GM18499 (cell line): ENCODE measurements around the gene TAF11L11.
"Not testable (repeated sequence)": the region's sequence is repeated elsewhere in the genome, so short reads cannot be mapped to it uniquely, and the experiment has no call there.

Experiments
- ATAC-seq: cut with Tn5 transposase; IDR thresholded peaks from one replicate; pipeline ENCODE4 v1.9.1; 2021; ENCODE audit warnings: moderate number of reproducible peaks; ENCODE audit not compliant: insufficient read depth, unreplicated experiment

The TAF11L11 gene

DNA sequence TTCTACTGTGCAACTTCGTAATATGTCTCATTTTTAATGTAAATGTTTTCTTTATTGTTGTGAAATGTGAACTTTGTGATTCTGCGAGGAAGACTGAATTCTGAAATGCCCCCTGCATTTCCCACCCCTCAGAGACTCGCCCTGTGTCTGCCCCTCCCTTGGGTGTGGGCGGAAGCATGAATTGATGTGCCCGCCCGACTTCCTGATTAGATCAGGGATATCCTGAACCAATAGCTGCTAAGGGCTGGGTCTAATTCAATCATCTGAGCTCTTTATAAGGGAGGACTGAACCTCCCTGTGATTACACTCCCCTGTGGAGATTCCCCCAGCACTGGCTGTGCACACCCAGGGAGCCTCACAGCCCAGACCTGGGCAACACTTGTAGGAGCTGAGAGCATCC lies at the start of gene TAF11L11:
Gene TAF11L11, plus strand, starts transcription at position 304 of the 400 bp plus-strand sequence.
- not testable (repeated sequence) for ATAC-seq

DNA sequence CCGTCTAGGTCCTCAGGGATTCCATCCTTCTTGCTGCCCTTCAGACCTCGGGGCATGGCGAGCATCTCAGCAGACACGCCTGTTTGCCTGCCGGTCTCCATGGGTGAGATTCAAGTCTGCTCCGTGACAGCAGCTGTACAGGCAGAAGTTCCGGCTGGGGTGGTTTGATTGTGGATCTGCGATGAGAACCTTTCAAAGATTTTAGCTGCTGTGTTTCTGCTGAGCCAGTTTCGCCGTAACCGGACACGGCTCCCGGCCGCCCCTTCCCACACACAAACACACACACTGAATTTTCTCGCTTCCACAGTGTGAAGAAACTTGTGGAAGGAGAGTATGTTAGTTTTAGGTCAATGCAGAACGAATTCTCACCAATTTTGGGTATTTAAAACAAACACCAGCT lies 18.3 kb upstream of the TAF11L11 start, which contains the start of gene TAF11L7:
Gene TAF11L7, minus strand, starts transcription at position 101 of the 400 bp plus-strand sequence.
- ATAC-seq: not testable (repeated sequence)

DNA sequence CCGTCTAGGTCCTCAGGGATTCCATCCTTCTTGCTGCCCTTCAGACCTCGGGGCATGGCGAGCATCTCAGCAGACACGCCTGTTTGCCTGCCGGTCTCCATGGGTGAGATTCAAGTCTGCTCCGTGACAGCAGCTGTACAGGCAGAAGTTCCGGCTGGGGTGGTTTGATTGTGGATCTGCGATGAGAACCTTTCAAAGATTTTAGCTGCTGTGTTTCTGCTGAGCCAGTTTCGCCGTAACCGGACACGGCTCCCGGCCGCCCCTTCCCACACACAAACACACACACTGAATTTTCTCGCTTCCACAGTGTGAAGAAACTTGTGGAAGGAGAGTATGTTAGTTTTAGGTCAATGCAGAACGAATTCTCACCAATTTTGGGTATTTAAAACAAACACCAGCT lies 13.1 kb upstream of the TAF11L11 start, which contains the start of gene TAF11L8:
Gene TAF11L8, minus strand, starts transcription at position 101 of the 400 bp plus-strand sequence.
- ATAC-seq: not testable (repeated sequence)

DNA sequence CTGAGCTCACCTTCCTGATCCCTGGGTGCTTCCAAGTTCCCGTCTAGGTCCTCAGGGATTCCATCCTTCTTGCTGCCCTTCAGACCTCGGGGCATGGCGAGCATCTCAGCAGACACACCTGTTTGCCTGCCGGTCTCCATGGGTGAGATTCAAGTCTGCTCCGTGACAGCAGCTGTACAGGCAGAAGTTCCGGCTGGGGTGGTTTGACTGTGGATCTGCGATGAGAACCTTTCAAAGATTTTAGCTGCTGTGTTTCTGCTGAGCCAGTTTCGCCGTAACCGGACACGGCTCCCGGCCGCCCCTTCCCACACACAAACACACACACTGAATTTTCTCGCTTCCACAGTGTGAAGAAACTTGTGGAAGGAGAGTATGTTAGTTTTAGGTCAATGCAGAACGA lies 9.7 kb upstream of the TAF11L11 start, which contains the start of gene TAF11L9:
Gene TAF11L9, minus strand, starts transcription at position 140 of the 400 bp plus-strand sequence.
- not testable (repeated sequence) for ATAC-seq

DNA sequence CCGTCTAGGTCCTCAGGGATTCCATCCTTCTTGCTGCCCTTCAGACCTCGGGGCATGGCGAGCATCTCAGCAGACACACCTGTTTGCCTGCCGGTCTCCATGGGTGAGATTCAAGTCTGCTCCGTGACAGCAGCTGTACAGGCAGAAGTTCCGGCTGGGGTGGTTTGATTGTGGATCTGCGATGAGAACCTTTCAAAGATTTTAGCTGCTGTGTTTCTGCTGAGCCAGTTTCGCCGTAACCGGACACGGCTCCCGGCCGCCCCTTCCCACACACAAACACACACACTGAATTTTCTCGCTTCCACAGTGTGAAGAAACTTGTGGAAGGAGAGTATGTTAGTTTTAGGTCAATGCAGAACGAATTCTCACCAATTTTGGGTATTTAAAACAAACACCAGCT lies 6.3 kb upstream of the TAF11L11 start, which contains the start of gene TAF11L10:
Gene TAF11L10, minus strand, starts transcription at position 101 of the 400 bp plus-strand sequence.
- not testable (repeated sequence) for ATAC-seq

DNA sequence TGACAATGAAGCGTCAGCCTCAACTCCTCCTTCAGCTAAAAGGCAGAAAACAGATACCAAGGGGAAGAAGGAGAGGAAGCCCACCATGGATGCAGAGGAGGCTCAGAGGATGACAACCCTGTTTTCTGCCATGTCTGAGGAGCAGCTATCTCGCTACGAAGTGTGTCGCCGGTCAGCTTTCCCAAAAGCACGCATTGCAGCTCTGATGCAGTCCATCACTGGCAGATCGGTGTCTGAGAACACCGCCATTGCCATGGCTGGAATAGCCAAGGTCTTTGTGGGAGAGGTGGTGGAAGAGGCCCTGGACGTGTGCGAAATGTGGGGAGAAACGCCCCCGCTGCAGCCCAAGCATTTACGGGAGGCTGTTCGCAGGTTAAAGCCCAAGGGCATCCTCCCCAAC lies 968 bp downstream of the TAF11L11 start:
- ATAC-seq: no peak

DNA sequence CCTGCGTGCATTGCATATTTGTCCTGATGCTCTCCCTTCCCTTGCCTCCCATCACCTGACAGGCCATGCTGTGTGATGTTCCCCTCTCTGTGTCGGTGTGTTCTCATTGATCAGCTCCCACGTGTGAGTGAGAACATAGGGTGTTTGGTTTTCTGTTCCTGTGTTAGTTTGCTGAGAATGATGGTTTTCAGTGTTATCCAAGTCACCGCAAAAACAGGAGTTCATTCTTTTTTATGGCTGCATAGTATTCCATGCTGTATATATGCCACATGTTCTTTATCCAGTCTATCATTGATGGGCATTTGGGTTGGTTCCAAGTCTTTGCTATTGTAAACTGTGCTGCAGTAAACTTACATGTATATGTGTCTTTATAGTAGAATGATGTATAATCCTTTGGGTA lies 3.5 kb downstream of the TAF11L11 start:
- ATAC-seq: not testable (repeated sequence)

DNA sequence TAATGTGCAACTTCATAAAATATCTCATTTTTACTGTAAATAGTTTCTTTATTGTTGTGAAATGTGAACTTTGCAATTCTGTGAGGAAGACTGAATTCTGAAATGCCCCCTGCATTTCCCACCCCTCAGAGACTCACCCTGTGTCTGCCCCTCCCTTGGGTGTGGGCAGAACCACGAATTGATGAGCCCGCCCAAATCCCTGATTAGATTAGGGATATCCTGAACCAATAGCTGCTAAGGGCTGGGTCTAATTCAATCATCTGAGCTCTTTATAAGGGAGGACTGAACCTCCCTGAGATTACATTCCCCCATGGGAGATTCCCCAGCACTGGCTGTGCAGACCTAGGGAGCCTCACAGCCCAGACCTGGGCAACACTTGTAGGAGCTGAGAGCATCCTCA lies 6.1 kb downstream of the TAF11L11 start, which contains the start of gene TAF11L12:
Gene TAF11L12, plus strand, starts transcription at position 301 of the 400 bp plus-strand sequence.
- ATAC-seq: not testable (repeated sequence)

DNA sequence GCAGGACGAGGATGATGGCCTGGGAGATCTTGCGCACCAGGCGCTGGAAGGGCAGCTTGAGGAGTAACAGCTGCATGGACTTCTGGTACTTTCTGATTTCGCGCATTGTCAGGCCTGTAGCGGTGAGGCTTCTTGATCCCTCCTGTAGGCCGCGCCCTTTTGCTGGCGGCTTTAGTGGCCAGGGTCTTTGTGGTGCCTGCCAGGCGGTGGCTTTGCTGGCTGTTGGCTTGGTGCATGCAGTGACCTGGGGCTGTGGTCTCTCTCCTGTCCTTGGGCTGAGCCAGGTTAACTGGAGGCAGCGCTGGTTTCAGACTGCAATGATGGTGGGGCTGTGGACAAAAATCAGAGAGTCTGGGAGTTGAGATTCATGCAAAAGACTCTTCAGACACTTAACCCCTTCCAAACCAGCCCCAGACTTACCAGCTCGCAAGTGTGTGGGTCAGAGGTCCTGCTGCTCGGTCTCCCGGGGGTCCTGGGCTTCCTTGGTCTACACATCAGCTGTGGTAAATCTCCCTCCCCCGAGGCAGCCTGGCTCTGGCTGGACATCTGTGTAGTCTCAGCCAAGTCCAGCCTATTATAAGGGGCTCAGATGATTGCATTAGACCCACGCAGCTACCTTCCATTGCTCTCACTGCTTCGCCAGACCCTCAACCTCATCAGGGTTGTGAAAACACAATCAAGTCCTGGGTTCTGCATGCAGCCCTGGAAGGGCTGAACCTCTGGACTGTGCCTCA lies 11.1 kb downstream of the TAF11L11 start:
- ATAC-seq: no peak

DNA sequence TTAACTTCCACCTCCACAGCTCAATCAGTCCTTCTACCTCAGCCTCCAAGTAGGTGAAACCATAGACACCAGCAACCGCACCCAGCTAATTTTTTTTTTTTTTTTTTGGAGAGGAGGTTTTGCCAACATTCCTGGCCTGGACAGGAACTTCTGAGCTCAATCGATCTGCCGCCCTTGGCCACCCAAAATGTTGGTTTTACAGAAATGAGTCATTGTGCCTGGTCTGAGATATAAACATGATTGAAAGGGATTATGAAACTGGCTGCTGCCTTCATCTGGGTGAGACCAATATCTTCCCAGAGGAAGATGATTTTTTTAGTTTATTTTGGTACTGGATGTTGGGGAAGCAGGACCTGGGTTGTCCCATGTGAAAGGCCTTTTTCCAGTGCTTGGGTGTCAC lies 15.4 kb downstream of the TAF11L11 start:
- ATAC-seq: no peak

DNA sequence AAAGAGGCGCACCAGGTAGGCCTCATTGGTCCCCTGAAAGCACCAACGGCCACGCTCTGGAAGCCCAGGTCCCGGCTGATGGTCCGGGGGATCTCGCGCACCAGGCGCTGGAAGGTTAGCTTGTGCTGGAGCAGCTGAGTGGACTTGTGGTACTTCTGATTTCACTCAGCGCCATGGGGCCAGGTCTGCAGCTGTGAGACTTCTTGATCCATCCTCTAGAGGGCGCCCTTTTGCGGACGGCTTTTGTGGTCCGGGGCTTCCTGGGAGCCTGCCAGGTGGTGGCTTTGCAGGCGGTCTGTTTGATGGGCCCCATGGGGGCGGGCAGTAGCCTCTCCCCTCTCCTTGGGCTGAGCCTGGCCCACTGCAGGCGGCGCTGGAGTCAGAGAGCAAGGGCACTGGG lies 16.6 kb downstream of the TAF11L11 start:
- no peak for ATAC-seq

DNA sequence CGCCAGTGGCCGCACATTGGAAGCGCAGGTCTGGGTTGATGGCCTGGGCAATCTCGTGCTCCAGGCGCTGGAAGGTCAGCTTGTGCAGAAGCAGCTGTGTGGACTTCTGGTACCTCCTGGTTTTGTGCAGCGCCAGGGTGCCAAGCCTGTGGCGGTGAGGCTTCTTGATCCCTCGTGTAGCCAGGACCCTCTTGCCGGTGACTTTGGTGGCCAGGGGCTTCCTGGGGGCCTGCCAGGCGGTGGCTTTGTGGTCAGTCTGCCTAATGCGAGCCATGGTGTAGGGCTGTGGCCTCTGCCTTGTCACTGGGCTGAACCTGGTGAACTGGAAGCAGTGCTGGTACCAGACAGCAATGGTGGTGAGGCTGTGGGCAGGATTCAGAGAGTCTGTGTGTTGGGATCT lies 21.7 kb downstream of the TAF11L11 start:
- ATAC-seq: no peak

DNA sequence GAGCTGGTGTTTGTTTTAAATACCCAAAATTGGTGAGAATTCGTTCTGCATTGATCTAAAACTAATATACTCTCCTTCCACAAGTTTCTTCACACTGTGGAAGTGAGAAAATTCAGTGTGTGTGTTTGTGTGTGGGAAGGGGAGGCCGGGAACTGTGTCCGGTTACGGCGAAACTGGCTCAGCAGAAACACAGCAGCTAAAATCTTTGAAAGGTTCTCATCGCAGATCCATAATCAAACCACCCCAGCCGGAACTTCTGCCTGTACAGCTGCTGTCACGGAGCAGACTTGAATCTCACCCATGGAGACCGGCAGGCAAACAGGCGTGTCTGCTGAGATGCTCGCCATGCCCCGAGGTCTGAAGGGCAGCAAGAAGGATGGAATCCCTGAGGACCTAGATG lies 27.8 kb downstream of the TAF11L11 start, which contains the start of gene TAF11L13:
Gene TAF11L13, plus strand, starts transcription at position 301 of the 400 bp plus-strand sequence.
- not testable (repeated sequence) for ATAC-seq

DNA sequence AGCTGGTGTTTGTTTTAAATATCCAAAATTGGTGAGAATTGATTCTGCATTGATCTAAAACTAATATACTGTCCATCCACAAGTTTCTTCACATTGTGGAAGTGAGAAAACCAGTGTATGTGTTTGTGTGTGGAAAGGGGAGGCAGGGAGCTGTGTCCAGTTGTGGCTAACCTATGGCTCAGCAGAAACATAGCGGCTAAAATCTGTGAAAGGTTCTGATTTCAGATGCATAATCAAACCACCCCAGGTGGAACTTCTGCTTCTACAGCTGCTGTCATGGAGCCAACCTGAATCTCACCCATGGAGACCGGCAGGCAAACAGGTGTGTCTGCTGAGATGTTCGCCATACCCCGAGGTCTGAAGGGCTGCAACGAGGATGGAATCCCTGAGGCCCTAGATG lies 30.2 kb downstream of the TAF11L11 start, which contains the start of gene TAF11L14:
Gene TAF11L14, plus strand, starts transcription at position 301 of the 400 bp plus-strand sequence.
- no peak for ATAC-seq

DNA sequence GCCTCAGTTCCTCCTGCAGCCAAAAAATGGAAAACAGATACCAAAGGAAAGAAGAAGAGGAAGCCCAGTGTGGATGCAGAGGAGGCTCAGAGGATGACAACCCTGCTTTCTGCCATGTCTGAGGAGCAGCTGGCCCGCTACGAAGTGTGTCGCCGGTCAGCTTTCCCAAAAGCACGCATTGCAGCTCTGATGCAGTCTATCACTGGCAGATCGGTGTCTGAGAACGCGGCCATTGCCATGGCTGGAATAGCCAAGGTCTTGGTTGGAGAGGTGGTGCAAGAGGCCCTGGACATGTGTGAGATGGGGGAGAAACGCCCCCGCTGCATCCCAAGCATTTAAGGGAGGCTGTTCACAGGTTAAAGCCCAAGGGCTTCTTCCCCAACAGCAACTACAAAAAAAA lies 45.2 kb downstream of the TAF11L11 start:
- ATAC-seq: not testable (repeated sequence)

DNA sequence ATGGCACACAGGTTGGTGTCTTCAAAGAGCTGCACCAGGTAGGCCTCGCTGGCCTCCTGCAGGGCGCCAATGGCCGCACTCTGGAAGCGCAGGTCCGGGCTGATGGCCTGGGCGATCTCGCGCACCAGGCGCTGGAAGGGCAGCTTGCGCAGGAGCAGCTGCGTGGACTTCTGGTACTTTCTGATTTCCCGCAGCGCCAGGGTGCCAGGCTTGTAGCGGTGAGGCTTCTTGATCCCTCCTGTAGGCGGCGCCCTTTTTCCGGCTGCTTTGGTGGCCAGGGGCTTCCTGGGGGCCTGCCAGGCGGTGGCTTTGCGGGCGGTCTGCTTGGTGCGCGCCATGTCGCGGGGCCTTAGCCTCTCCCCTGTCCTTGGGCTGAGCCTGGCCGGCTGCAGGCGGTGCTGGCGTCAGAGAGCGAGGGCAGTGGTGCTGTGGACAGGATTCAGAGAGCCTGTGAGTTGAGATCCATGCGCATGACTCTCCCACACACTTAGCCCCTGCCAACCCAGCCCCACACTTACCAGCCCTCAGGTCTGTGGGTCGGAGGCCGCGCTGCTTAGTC lies 51.3 kb downstream of the TAF11L11 start:
- ATAC-seq: not testable (repeated sequence)
